Measurements from ENCODE around the gene ZNF580.

Gene ZNF580

GRCh38 chr19:55647732-55648584 is 7.2 kb downstream of the ZNF580 start, which contains the start of gene CCDC106:
Gene CCDC106, plus strand, starts transcription at chr19:55648212. Its CDS starts 835 bp downstream, at chr19:55649047.
- DNase-seq (ENCODE audit: low read depth) = no peak

DNA sequence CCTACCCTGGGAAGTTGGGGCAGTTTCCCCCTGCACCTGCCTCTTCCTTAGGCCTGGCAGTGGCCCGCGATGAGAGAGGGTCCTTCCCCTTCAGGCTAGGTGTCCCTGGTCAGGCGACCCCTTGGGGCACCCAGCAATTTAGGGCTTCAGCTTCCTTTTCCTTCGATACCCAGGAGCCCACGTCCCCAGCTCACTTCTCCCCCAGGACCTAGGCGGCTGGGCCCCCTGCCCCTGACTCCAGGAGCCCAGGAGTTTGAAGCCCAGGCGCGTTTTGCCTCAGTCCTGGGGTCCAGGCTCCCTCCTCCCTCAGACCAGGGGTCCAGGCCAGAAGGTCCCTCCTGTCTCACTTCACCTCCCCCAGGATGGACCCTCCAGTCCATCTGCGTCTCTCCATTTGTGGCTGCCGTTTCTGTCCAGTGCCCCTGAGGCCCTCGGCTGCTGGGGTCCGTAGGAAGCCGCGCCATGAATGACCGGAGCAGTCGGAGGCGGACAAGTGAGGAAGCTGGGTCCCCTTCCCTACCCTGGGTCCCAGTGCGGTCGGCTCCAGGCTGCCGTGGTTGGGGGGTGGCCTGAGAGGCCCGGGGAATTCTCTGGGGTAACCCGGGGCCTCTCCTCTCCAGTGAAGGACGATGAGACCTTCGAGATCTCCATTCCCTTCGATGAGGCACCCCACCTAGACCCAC is 7.9 kb downstream of the ZNF580 start:
- no peak for DNase-seq (ENCODE audit: low read depth)

DNA sequence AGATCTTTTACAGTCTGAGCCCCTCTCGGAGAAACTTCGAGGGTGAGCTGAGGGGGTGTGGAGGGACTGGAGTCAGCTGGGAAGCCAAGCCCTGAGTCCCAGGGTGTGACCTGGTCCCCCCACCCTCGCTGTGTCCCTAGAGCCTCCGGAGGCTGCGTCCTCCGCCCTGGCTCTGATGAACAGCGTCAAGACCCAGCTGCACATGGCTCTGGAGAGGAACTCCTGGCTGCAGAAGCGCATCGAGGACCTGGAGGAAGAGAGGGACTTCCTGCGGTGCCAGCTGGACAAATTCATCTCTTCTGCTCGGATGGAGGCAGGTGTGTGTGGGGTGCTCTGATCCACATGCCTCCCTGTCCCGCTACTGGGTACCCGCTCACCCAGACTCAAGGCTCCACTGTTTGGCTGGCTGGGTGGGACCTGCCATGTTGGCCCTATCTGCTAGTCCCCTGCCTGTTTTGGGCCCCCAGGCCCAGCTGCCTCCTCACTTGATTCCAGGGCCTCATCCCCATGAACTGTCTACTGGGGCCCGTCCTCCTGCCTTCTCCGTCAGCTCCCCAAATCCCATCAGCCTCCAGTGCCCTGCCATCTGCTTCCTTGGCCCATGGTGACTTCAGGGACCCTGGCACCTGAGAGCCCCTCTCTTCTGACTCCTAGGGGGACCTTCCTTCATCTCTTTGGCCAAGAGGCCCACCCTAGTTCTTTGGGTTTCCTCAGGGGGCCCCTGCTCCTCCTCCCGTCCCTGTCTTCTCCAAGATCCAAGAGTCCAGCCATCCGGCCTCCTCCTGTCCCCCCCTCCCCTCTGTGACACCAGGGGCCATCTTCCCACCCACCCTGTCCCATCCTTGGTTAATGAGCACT is 8.7 kb downstream of the ZNF580 start:
- DNase-seq (ENCODE audit: low read depth) = no peak

DNA sequence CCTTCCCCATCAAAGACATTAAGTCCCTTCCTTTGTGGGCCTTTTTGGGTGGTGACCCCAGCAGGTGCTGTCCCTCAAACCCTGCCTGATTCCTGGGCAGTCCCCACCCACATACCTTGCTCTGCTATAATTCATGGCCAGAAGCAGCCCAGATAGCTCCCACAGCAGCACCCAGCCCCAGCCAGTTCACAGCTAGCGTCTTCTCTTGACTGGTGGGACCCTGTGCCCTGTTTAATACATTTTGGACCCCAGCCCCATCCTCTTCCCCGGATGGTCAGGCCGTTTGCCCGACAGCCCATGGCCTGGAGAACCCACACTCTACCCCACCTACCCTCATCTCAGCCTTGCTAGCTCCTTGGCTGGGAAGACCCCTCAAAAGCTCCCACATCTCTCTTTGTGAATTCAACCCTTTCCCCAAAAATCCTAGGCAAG is 9.3 kb downstream of the ZNF580 start:
- no peak for DNase-seq (ENCODE audit: low read depth)

- DNase-seq (ENCODE audit: low read depth) = no peak
Measured at GRCh38 chr19:55650602-55651230, 9.9 kb downstream of the ZNF580 start.

GRCh38 chr19:55651236-55651635 is 10.4 kb downstream of the ZNF580 start:
- no peak for DNase-seq (ENCODE audit: low read depth)

GRCh38 chr19:55652311-55653128 is 11.7 kb downstream of the ZNF580 start:
- no peak for DNase-seq (ENCODE audit: low read depth)

DNA sequence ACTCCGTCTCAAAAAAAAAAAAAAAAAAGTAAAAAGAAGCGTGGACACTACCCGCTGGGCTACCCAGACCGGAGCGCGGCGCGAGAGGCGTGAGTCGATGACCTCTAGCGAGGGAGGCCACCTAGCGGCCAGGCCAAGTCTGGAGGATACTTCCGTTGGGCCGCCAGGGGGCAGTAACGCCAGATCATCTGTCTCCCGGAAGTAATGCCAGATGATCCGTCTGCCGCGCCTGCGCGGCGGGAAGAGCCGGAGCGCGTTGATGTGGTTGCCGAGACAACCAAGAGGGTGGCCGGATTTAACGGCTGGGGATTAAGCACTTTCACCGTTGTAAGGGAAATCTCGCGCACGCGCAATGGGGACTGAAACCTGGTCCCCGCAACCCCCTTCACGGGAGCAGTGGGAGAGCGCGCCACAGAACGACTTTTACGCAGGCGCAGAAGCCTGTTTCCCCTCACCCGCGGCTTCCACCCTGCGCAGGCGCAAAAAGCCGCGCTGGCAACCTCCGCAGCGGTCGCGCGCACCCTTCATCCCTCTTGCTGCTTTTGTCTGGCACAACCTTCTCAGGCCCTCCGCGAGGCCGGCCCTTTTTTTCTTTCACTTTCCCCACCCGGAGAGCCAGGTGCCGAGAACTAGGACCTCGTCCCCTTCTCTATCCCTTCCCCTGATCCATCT is 13.0 kb downstream of the ZNF580 start:
- peak; percentile 89 for DNase-seq (ENCODE audit: low read depth)

DNA sequence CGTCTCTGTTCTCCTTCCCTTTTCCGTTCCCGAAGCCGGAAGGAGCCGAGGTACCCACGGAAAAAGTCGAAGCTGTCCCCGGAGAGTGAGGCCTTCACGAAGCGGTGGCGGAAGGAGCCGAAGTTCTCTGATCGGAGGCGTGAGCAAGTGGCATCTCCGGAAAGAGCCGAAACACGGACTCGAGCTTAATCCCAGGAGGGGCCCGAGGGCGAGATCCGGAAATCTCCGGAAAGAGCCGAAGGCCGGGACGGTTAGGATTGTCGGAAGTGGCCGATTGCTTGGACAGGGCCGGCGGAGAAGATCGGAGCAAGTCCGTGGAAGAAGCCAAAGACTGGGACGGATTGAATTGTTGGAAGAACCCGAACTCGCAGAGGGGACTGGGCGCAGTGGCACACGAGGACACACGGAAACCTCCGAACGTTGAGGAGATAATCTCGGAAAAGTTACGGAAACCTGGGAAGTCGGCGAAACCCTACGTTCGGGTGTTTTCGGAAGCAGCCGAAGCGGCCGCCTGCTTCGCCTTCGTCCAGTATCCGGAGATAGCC is 13.6 kb downstream of the ZNF580 start:
- peak; percentile 97 for DNase-seq (ENCODE audit: low read depth)

DNA sequence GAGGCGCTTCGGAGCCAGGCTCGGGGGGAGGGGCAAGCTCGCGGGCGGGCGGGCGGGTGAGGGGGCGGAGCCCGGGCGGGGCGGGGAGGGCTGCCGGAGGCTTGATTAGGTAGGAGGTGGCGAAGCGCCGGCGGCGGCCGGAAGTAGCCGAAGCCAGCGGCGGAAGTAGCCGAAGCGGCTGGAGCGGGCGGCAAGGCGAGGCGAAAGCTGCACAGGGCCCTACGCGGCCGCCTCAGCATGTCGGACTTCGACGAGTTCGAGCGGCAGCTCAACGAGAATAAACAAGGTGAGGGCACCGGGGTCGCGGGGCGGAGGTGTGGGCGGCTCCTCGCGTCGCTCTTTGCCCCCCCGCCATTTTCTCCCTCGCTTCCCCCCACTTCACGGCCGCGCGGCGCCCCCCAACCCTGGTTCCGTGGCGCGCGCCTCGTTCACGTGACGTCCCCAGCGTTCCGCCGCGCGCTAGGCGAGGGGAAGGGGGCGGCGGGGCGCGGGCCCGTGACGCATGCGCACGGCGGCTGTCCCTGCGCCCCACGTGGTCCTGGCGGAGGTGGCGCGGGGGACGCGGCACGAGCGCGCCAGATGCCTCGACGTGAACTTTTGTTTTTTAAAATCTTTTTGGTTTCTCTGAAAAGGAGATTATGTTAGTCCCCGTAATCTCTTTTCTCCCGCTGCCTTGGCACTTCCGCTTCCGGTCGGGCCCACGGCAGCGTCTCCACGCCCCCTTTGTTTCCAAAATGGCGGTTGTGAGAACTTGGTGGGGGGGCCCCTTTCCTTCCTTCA is 14.3 kb downstream of the ZNF580 start, which contains the start of gene U2AF2:
U2AF2 (plus strand) TSS at position 168 of the 780 bp plus-strand sequence; CDS start at position 238, 70 bp downstream.
- no peak for DNase-seq (ENCODE audit: low read depth)

DNA sequence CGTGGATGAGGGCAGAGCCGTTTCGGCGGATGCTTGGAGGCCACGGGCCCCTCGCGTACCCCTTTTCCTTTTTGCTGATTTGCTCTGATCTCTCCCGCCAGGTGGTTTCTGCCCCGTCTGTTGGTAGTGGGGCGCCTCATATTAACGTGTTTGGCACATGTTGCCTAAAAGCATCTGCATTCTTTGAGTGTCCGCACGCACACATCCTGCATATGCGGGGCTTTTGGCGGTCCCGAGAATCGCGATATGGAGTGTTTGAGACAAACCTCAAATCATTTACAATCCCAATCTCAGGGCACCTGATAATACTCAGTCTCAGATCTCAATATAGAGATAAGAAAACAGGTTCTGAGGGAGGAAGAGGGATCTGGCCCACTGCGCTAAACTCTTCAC is 14.8 kb downstream of the ZNF580 start:
- no peak for DNase-seq (ENCODE audit: low read depth)

GRCh38 chr19:55656552-55656951 is 15.8 kb downstream of the ZNF580 start:
- no peak for DNase-seq (ENCODE audit: low read depth)

GRCh38 chr19:55656988-55657747 is 16.4 kb downstream of the ZNF580 start:
- no peak for DNase-seq (ENCODE audit: low read depth)

- no peak for DNase-seq (ENCODE audit: low read depth)
Measured at GRCh38 chr19:55658846-55659459, 18.2 kb downstream of the ZNF580 start.

DNA sequence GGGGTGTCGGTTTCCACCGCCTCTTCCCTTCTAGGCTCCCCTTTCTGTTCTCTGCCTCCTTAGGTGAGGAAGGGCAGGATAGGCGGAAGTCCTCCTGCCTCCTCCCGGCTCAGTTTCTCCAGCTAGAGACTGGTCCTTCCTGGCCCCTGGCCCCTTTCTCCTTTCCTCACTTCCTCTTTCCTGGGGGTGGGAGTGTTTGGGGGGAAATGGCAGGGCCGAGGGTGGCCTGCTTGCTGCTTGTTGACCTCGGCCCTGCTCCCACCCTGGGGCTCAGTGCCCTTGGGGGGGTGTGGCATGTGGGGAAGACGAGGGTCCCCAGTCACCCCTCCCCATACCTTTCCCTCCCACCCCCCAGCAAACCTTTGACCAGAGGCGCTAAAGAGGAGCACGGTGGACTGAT is 19.0 kb downstream of the ZNF580 start:
- no peak for DNase-seq (ENCODE audit: low read depth)

DNA sequence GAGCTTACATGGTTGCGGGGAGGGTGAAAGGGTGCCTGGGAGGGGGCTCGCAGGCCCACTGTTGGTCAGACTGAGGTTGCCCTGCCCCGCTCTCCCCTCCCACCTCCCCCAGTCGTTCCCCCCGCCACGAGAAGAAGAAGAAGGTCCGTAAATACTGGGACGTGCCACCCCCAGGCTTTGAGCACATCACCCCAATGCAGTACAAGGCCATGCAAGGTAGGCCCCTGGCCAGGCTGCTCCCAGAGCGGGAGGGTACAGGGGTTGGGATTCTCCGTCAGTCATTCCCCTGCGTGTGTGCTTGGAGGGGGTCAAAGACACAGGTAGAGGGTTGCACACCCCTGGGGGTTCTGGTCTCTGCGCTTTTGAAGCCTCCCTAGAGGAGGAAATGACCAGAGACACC is 19.6 kb downstream of the ZNF580 start:
- no peak for DNase-seq (ENCODE audit: low read depth)

GRCh38 chr19:55660991-55661390 is 20.2 kb downstream of the ZNF580 start:
- DNase-seq (ENCODE audit: low read depth) = no peak

DNA sequence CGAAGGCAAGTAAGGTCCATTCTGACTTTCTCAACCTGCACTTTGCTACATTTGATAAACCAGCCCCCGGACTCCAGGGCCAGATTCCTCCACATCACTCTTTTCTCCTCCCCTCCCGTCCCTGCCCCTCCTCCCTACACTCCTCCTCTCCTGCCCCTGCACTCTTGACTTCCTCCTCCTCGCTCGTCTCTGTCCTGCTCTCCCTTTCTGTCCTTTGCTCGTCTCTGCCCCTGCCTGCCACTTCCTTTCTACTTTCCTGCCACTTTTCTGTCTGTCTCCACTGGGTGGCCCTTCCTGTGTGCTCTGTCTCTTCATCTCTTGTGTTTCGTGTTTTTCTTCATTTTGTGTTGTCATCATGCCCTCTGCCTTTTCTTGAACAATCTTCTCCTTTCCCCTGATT is 21.0 kb downstream of the ZNF580 start:
- DNase-seq (ENCODE audit: low read depth) = no peak

All from non-pigmented ciliary epithelial cell (primary cell).